DND-41 (cell line): ENCODE data around the gene ERC1.

Experiments
- ATAC-seq: fragments of 200-7000 bp; cut with Tn5 transposase; 3 replicates; pipeline ENCODE4 v1.9.1; 2021; ENCODE audit warnings: low read depth; ENCODE audit not compliant: insufficient read depth
- DNase-seq: peaks from one replicate; pipeline ENCODE4 v3.0.0-alpha.2; 2020
- H2AFZ ChIP-seq: 2 replicates; pipeline ENCODE4 v1.6.0; 2012; ENCODE audit warnings: low read depth, low read length
- H3K27ac ChIP-seq: 2 replicates; pipeline ENCODE4 v1.5.1; 2012; ENCODE audit warnings: low read length, inconsistent platforms
- H3K27me3 ChIP-seq: fragments of 200-600 bp; sonication (generic); 2 replicates; pipeline ENCODE4 v1.6.0; 2012; ENCODE audit warnings: low read length, mild to moderate bottlenecking, inconsistent platforms; ENCODE audit not compliant: insufficient read depth, poor library complexity
- H3K36me3 ChIP-seq: 2 replicates; pipeline ENCODE4 v1.5.1; 2012; ENCODE audit warnings: low read length, inconsistent platforms; ENCODE audit not compliant: insufficient read depth
- H3K4me1 ChIP-seq: 2 replicates; pipeline ENCODE4 v1.5.1; 2012; ENCODE audit warnings: mild to moderate bottlenecking, low read length; ENCODE audit not compliant: insufficient read depth
- H3K4me2 ChIP-seq: 2 replicates; pipeline ENCODE4 v1.6.0; 2012; ENCODE audit warnings: mild to moderate bottlenecking, moderate library complexity, low read length, inconsistent platforms; ENCODE audit not compliant: insufficient read depth
- H3K4me3 ChIP-seq, 2 experiments: fragments of 200-600 bp in 1 of 2; shearing (Covaris generic) in 1 of 2; 2 replicates each; pipeline ENCODE4 v1.5.1; 2012 to 2016; ENCODE audit warnings: inconsistent platforms in 2 of 2, low read length in 2 of 2, mild to moderate bottlenecking in 2 of 2, low read depth in 1 of 2, moderate library complexity in 1 of 2
- H3K79me2 ChIP-seq: 2 replicates; pipeline ENCODE4 v1.6.0; 2012; ENCODE audit warnings: low read length, inconsistent platforms; ENCODE audit not compliant: insufficient read depth
- H3K9ac ChIP-seq: 2 replicates; pipeline ENCODE4 v1.6.0; 2012; ENCODE audit warnings: low read depth, mild to moderate bottlenecking, inconsistent platforms, low read length, moderate library complexity
- H3K9me3 ChIP-seq: 2 replicates; pipeline ENCODE4 v1.5.1; 2012; ENCODE audit warnings: low read length, moderate library complexity, mild to moderate bottlenecking, inconsistent platforms; ENCODE audit not compliant: insufficient read depth, severe bottlenecking
- H4K20me1 ChIP-seq: 2 replicates; pipeline ENCODE4 v1.6.0; 2012; ENCODE audit warnings: low read length; ENCODE audit not compliant: insufficient read depth
- EZH2 ChIP-seq: IDR thresholded peaks from 3 replicates; pipeline ENCODE4 v1.6.1; 2012; ENCODE audit warnings: borderline replicate concordance, low read depth, mild to moderate bottlenecking, moderate library complexity, low read length, inconsistent platforms; ENCODE audit not compliant: severe bottlenecking
- TF ChIP-seq, protein P1 (sequence below): IDR thresholded peaks from 2 replicates; pipeline ENCODE4 v1.5.1; 2012; ENCODE audit warnings: borderline replicate concordance, low read length, moderate library complexity, mild to moderate bottlenecking; ENCODE audit not compliant: poor library complexity, severe bottlenecking; ENCODE audit errors: extremely low read depth

The ERC1 gene

DNA sequence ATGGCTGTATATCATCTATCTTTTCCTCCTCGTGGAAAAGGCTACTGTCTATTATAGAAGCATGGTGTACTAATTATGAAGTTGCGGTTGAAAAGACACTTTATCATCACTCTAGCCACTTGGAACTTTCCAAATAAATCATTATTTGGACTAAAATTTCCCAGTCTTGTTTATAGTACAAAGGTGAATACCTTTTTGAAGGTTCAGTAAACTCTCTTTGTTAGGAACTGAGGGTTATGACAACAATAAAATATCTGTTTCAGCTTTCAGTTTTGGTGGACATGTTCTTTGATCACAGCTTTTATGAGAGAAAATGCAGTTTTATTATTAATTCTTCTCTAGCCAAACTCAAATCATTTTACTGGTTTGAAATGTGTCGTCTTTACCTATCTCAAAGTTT is 386.7 kb downstream of the ERC1 start:
- DNase-seq, result no peak
- H3K36me3 ChIP-seq, result peaks cover 4% of the 10 kb centered on the region; the same call in 1 of the 2 replicates
- no peaks in the 10 kb centered on the region for H3K79me2 ChIP-seq
- no peaks in the 10 kb centered on the region for H3K9me3 ChIP-seq
- TF ChIP-seq, protein P1, sequence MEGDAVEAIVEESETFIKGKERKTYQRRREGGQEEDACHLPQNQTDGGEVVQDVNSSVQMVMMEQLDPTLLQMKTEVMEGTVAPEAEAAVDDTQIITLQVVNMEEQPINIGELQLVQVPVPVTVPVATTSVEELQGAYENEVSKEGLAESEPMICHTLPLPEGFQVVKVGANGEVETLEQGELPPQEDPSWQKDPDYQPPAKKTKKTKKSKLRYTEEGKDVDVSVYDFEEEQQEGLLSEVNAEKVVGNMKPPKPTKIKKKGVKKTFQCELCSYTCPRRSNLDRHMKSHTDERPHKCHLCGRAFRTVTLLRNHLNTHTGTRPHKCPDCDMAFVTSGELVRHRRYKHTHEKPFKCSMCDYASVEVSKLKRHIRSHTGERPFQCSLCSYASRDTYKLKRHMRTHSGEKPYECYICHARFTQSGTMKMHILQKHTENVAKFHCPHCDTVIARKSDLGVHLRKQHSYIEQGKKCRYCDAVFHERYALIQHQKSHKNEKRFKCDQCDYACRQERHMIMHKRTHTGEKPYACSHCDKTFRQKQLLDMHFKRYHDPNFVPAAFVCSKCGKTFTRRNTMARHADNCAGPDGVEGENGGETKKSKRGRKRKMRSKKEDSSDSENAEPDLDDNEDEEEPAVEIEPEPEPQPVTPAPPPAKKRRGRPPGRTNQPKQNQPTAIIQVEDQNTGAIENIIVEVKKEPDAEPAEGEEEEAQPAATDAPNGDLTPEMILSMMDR, result no peak
- no peak for TF ChIP-seq EZH2
- H3K4me2 ChIP-seq, result no peak overlapping the region
- no peaks in the 10 kb centered on the region for H4K20me1 ChIP-seq
- no peak overlapping the region for H3K27ac ChIP-seq
- no peaks in the 10 kb centered on the region for H3K4me1 ChIP-seq
- H3K4me3 ChIP-seq, result no peak overlapping the region
- no peak overlapping the region for H3K9ac ChIP-seq
- ATAC-seq, result no peak
- H2AFZ ChIP-seq, result no peak overlapping the region
- H3K27me3 ChIP-seq, result no peaks in the 10 kb centered on the region

DNA sequence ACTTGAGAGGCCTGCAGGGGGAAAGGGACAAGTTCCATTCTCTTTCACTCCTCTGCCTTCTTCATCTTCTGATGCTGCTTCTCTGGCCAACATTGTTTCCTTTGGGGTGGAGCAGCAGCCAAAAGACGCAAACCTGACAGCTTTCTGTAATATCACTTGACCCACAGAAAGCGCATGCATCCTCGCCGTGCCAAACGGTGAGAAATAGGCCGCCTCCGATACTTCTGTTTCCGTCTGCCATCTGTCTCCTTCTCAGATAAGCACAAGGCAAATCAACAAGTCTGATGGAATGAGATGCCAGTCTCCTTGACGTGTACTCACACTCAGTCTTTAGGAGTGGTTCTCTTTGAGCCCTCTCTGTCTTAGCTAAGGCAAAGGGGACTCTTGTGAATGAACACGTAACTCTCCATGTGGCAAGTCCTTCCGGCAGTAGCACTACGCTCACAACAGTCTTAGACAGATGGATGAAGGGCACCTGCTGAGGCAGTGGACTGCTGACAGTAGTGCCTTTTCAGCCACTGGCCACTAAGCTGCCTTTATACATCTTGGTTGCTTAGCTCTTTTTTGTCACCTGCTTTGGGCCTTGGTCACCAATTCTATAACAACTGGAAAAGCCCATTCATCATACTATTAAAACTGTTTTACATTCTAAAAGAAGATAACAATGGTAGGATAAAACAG is 389.3 kb downstream of the ERC1 start:
- TF ChIP-seq, protein P1, result no peak
- TF ChIP-seq EZH2, result no peak
- H4K20me1 ChIP-seq, result no peaks in the 10 kb centered on the region

GRCh38 chr12:1382151-1382550 is 391.1 kb downstream of the ERC1 start:
- Histone ChIP-seq H3K4me1 (no peaks in the 10 kb centered on the region), H3K79me2 (no peaks in the 10 kb centered on the region), H2AFZ (no peak overlapping the region), H3K4me2 (no peak overlapping the region), H4K20me1 (no peaks in the 10 kb centered on the region), H3K36me3 (no peaks in the 10 kb centered on the region), H3K27me3 (no peaks in the 10 kb centered on the region), H3K9ac (no peak overlapping the region), H3K4me3 (no peak overlapping the region), H3K9me3 (no peaks in the 10 kb centered on the region), H3K27ac (no peak overlapping the region)
- ATAC-seq (no peak), DNase-seq (no peak)
- no peak for TF ChIP-seq EZH2
- TF ChIP-seq, protein P1, result no peak

More for the DNA sequence above, 389.3 kb downstream of the ERC1 start:
- no peak overlapping the region for H3K4me2 ChIP-seq
- no peaks in the 10 kb centered on the region for H3K4me1 ChIP-seq
- H3K9me3 ChIP-seq, result no peaks in the 10 kb centered on the region
- H3K27me3 ChIP-seq, result no peaks in the 10 kb centered on the region
- no peak overlapping the region for H3K27ac ChIP-seq
- no peak for DNase-seq
- H3K79me2 ChIP-seq, result no peaks in the 10 kb centered on the region
- ATAC-seq, result no peak
- H3K36me3 ChIP-seq, result peaks cover 2% of the 10 kb centered on the region; the same call in 1 of the 2 replicates
- H3K9ac ChIP-seq, result no peak overlapping the region
- H3K4me3 ChIP-seq, result no peak overlapping the region
- no peak overlapping the region for H2AFZ ChIP-seq
